GM21786 (cell line): ENCODE results near the gene SMC1A.
"Not testable (repeated sequence)": the region's sequence is repeated elsewhere in the genome, so short reads cannot be mapped to it uniquely, and the experiment has no call there.

Source experiments
- ATAC-seq: cut with Tn5 transposase; IDR thresholded peaks from one replicate; pipeline ENCODE4 v1.9.1; 2021; ENCODE audit not compliant: unreplicated experiment

The SMC1A gene

DNA sequence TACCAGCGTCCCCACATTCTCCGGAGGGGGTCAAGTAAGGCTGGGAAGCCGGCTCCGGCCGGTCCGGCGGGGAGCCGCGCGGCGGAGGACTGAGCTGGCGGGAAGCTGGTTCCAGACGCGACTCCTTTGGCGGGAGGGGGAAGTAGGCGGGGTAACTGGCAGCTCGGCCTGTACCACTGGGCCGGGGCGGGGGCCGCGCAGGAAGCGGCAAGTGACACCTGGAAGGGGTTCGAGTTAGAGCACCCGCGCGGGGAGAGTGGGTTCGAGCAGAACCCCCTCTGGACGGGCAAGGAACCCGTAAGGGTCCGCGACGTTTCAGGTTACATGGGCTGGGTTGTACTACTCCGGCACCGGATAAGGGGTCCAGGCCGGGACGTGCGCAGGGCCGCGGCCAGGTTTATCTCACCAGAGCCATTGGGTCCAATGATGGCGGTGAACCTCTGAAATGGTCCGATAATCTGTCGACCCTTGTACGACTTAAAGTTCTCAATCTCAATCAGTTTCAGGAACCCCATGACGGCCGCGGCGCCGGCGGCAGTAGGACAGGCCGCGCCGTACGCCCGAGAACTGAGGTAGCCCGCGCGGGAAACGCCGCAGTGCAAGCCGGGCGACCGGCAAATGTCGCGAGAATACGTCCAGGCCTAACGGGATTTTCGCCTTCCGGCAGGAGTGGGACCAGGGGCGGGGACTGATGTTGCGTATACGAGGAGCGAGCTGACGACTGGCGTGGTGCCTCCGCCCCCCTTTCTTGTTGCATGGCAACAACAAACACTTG, at the start of gene SMC1A:
SMC1A (minus strand) TSS at position 569 of the 775 bp plus-strand sequence; CDS start at position 515, 54 bp downstream.
- peak; percentile 93 for ATAC-seq

DNA sequence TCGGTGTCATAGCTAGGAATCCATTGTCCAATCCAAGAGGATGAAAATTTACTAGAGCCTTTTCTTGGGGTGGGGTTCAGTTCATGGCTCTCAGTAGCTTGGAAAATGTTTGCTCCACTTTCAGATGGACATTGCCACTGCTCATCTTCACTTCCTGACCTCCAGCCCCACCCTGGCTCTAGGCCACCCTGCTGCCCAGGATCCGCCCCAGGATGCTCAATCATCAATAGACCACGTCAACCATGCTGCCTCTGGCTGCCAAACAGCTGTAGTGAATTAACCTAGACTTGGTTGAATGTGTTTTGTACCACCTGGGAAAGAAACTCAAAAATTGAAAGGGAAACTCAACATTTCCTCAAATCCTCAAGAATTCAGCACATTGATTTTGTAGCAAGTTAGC, 48.9 kb upstream of the SMC1A start:
- no peak for ATAC-seq

DNA sequence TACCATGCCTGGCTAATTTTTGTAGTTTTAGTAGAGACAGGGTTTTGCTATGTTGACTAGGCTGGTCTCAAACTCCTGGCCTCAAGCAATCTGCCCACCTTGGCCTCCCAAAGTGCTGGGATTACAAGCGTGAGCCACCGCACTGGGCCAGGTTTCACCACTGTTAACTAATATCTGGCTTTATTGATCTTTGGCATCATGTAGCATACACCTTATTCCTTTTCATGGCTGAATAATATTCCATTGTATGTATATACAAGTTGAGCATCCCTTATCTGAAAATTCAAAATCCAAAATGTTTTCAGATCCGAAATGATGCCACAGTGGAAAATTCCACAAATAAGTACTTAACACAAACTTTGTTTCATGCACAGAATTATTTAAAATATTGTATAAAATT, 46.2 kb upstream of the SMC1A start:
- not testable (repeated sequence) for ATAC-seq

DNA sequence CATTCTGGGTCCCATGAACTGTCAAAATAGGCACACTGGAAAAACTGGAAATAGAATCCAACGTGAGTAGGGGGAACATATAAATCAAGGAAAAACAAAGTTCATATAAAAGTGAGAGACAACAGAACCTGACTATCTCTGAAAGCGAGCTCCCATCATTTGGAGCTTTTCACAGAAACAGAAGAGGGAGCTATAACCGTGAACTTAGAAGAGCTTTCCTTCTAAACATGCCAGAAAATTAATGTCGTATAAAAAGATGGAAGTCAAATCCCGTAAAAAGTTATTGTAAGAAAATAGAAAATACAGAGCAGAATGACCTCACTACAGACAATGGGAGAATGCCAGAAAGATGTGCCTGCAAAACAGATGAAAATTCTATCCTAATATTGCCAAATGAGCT, 35.6 kb upstream of the SMC1A start:
- ATAC-seq: no peak

DNA sequence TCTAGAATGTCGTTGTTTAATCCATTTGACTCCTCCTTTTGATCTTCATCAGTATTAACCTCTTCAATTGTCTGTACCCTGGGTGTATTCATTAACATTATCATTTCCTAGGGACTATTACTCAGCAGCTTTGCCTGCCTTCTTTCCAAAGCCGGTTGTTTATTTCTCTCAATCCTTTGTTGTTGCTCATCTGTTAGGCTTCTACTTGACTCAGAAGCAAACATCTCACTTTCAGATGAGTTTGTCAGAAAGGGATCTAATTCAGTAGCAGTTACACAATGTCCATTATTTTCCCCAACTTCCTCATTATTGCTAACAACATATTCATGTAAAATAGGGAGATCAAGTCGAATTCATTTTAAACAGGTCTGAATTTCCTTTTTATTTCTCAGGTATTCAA, 33.8 kb upstream of the SMC1A start:
- ATAC-seq: no peak

DNA sequence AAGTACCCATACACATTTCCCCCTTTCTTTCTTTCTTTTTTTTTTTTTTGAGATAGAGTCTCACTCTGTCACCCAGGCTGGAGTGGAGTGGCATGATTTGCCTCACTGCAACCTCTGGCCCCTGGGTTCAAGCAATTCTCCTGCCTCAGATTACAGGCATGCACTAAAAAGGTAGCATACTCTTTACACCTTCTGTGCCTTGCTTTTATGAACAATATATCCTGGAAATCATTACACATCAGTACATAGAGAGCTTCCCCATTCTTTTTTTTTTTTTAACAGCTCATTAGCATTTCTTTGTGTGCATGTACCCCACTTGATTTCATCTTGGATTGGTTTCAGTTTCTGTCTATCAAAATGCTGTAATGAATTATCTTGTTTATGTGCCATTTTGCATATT, 30.4 kb upstream of the SMC1A start:
- no peak for ATAC-seq

DNA sequence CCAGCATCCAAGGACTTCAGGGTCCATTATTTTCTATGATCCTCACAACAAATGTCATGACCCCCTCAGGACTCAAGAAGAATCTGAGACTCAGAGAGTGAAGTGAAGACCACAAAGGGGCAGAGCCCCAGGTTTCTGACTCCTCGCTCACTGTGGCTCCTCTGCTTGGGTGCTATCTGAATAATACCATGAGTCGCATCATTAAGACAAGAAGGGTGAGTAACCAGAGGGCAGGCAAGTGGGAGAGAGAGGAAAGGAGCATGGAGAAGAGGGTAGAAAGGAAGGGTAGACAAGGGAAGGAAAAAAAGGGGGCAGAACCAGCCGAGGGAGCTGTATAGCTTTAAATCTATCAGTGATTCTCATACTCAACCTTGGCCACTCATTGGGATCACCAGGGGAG, 27.2 kb upstream of the SMC1A start:
- ATAC-seq: no peak

DNA sequence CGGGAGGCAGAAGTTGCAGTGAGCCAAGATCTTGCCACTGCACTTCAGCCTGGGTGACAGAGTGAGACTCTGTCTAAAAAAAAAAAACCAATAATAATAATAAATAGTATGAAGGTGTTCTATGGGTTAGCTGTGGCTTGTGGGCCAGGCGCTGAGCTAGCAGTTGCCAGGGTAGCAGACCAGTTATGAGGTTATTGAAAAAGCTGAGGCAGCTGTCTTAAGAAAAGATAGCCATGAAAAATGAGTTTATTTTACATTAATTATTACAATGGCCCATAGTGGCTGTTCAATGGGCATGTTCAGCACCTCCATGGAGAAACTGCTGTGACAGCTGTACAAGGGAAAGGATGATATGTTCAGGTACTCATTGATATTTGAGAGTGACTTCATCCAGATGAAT, 25.0 kb upstream of the SMC1A start:
- ATAC-seq: no peak

DNA sequence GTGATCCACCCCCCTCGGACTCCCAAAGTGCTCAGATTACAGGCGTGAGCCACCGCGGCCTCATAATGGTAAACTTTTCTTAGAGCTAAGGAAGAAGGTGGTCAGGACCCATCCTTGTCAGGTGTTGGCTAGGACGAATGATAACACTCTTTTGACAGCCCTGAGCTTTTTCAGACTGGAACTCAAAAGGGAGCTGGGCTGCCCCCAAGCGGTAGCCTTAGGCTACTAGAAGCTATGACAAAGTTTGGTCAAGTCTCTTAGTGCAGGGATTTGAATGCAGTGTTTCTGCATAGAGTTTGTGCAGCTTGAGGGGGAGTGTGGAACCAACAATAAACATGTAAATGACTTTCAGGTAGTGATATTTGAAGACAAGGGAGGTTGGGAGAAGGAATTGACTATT, 23.5 kb upstream of the SMC1A start:
- no peak for ATAC-seq

DNA sequence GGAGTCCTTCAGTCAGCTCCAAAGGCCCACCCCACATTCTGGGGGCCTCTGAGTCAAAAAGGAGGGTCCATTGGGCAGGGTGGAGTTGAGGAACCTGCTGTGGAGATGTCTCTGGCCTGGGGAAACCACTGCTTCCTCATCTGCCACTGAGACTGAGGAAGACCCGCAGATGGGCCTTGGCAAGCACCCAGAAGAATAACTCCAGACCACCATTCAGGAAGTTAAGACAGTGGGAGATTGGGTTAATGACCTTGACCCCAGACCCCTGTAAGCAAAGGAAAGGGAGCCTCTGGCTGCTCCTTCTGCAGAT, 19.8 kb upstream of the SMC1A start:
- ATAC-seq: no peak

DNA sequence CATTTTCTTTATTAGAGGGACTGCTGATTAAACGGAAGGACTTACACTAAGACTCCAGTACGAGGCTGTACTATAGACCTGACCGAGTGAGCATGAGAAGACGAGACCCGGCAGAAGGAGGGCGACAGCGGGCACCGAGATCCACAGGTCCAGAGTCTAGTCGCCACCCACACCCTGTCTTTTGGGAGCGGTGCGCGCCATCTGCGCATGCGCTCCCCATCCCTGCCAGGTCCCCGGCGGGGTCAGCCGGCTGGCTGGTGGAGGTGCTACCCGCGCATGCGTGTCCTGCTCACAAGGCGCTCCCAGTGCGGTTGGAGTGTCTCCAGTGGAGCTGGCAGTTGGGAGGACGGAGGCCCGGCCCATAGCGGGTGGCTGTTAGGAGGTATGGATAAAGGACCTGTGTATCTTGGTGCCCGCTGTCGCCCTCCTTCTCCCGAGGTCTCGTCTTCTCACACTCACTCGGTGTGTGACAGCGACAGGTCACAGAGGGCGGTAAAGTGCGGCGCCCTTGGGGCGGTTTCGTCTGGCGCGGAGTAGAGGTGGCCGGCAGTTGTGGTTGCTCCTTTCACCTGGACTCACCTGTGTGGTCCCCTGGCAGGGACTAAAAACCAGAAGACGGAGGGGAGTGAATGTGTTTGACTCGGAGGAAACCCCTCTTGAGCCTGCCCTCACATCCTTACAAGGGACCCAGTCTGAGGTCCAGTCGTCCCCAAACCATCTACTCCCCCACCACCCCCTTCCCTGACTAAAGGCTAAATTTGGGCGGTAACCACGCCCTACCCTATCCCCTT, 19.3 kb upstream of the SMC1A start:
- ATAC-seq: peak; percentile 68

DNA sequence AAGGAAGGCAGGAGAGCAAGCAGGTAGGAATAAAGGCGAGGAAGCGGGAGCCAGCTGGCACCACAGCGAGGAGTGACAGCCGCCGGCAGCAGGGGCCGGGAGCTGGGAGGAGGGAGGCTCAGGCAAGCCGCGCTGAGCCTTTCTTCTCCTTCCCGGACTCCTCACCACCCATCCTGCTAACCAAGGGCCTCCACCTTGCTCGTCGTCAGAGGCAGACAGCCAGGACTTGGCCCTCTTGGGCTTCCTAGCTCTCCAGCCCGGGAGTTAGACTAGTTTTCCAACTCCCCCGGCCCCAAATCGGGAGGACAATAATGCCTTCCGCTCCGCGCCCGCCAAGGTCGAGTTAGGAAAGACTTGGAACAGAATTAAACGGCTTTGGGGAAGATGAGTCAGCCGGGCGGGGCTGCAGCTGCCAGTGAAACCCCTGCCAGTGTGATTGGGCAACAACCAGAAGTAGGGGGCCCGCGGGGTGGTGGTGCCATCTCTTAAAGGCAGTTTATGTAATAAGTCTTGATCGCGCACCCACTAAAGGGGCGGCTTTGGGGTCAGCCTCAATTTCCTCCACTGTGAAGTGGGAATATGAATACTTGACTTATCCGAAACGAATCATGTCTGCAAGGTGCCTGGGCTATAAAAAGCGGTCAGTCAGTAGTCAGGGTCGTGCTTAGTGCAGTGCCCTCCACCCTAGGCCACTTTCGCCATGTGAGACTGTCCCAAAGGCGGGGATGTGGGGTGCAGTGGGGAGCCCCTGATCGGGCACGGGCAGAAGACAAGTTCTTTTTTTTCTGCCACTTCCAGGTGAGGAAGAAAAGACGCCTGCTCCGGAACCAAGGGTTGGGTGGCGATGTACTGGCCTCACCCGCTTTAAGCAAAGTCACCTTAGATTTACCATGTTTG, 18.4 kb upstream of the SMC1A start:
- ATAC-seq: no peak

DNA sequence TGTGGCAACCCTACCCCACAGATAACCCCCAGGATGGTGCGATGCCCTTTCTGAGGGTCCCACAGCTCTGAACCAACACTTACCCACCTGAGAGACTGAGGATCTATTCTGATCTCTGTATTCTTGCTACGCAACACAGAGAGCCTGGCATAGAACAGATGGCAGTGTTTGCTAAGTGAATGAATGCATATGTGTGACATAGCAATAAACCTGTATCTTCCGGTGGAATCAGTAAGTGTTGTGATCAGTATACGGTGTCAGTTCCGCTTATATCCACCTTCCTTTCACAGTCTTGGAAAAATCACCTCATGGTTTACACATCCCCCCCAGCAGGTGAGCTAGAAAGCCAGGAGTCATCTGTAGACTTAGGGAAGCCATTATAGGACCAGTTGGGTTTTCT, 17.6 kb upstream of the SMC1A start:
- no peak for ATAC-seq

DNA sequence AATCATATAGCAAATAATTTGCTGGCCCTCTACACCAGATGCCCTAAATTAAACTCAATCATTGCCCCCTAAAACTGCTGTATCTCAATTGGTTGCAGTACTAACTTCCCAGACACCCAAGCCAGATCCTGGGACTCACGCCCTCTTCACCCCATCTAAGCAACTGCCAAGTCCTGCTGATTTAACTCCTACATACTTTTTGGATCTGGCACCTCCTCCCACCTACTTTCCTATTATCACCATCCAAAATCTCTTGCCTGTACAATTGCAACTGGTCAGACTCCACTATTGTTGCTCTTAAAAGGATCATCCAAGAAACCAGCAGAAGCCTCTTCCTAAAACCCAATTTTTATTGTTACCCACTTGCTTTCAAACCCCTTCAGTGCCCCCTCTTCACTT, 16.4 kb upstream of the SMC1A start:
- ATAC-seq: no peak

DNA sequence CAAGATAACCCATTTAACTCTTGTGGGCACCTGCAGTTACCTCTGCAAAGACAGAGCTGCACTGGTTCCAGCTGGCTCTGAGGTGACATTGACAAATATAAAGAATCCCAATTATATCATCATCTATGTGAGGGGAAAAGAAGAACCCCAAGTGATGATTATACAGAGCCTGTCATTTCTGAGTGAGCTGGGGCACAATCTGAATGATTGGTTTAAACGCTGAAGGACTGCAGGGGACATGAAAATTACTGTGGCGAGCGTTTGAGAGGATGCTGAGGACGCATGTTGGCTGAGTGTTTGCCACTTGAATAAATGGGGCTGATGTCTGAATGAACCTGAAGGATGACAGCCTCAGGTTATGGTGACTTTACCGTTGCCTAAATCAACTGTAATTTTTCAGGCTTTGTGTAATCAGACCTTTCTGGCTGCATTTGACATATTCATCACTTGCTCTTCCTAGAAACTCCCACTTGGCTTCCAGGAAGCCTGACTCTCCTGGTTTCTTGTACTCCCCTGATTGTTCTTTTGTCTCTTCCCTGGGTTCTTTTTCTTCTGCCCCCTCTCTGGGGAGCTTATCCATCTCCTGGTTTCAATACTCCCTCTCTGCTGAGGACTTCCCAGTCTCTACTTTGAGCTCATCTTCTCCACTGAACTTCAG, 15.8 kb upstream of the SMC1A start:
- no peak for ATAC-seq

DNA sequence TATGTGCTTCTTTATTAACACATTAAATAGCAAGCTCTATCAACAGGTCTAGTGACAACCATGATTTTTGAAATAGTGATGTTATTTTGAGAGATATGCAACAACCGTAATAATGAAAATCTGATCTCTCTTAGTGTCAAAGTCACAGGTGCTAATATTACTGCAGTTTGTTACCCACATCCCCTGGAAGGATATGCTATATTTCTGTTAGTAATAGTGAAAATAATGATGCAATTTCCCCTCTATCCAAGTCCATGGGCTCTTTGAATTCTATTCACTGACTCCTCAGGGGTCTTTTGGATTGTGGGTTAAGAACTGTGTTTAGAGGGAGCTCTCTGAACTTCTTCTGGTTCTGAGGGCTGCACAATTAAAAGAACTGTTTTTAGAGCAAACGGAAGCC, 14.8 kb upstream of the SMC1A start:
- no peak for ATAC-seq

DNA sequence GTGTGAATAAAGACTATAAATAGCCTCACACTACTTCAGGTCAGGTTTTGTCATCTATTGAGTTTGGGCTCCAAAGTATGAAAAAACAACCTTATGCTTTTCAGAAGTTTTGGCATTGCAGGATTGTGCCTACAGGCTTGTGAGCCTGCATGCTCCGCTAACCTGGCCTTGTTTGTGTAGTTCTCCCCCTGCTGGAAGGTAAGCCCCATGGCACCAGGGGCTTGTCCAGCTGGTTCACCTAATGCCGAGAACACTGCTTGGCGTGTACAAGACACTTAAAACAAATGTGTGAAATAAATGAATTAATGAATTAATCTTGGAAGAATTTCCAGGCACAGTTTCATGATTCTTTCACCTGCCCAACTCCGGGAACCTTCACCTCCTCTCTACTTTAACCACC, 13.5 kb upstream of the SMC1A start:
- peak; percentile 68 for ATAC-seq

DNA sequence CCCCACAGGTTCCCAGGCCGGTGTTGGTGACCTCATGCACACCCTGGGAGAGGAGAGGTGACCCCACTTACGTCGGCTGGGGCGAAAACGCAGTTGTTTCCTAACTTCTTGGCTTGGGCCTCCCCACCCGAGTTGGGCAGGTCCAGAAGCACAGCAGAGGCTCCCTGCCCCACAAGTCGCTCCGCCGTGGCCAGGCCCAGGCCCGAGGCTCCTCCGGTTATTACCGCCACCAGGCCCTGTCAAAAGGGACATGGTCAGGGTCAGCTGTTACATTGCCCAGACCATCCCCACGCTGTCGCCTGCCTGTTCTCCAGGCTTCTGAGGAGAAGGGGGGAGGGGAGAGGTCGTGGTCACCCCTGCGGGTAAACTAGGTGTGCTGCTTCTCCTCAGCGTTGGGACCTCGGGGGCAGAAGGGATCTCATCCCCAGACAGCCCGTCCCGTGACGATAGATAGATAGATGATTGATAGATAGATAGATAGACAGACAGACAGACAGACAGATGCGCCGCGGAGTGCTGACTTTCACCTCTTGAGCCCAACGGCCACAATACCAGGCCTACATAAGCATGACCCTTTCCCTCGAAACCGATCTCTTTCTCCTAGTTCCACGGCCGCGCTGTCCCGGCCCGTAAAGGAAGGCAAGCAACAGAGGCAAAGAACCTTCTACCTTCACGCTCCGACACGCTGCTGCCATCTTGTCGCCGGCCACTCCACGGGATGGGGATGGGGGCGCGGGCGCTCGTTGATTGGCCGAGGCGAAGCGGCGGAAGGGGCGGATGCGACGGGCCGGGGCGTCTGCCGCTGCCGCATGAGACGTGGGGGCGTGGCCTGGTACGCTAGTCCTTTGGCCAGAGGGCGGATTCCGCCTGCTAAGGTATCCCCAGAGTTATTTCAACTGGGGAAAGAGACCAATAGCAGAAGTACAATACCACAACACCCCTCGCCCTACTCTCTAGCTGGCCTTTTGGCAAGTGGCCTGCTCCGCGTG, 11.5 kb upstream of the SMC1A start, which contains the start of gene HSD17B10:
HSD17B10 (minus strand) TSS at position 720 of the 989 bp plus-strand sequence; CDS start at position 695, 25 bp downstream.
- ATAC-seq: peak; percentile 92

DNA sequence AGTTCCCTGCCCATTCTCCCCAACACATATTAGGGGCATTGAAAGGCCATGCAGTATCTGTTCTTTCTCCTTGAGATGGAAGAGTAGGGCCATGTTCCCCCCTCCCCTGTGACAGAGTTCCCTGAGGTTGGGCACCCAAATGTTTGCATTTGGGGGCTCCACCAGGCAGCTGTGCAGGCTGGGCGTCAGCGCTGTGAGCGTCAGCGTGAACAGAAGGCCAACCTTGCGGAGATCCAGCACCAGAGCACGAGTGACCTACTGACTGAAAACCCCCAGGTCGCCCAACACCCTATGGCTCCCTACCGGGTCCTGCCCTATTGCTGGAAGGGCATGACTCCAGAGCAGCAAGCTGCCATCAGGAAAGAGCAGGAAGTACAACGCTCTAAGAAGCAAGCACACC, 7.8 kb upstream of the SMC1A start:
- ATAC-seq: no peak

DNA sequence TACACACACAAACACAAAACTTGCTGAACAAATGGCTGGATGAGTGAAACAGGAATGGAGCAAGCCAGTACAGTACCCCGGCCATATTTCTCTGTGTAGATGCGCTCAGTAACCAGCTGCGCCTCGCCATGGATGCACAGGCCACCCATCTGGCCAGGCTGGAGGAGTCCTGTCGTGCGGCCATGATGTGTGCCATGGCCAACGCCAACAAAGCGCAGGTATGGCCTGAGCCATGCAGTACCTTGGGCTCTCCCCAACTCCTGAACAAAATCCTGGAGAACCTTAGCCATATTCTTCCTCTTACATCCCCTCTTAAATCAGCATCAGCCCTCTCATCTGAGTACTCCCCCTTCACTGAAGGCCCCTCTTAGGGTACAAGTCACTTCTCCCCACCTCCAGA, 7.3 kb upstream of the SMC1A start:
- ATAC-seq: no peak
